IPS-NIHi7 (cell line): ENCODE data around the gene SDF2.

Source experiments
- DNase-seq: peaks from one replicate; pipeline ENCODE4 v3.0.0; 2012; ENCODE audit warnings: mixed read lengths; ENCODE audit errors: extremely low spot score

Gene SDF2

GRCh38 chr17:28661635-28662526 is at the start of gene SDF2, which contains the start of gene SUPT6H:
Gene SDF2 (minus strand): TSS chr17:28661906. CDS start chr17:28661876, 30 bp downstream.
Gene SUPT6H (plus strand): TSS chr17:28662205. CDS start chr17:28673402, 11,197 bp downstream.
- DNase-seq: peak; percentile 96

- DNase-seq: peak; percentile 97
These were observed 49.4 kb upstream of the SDF2 start for GRCh38 chr17:28710861-28711722.

GRCh38 chr17:28707339-28707720 is 45.6 kb upstream of the SDF2 start:
- no peak for DNase-seq

GRCh38 chr17:28706471-28707338 is 45.0 kb upstream of the SDF2 start:
- no peak for DNase-seq

- DNase-seq: no peak
These were observed 44.1 kb upstream of the SDF2 start for GRCh38 chr17:28705728-28706334.

- no peak for DNase-seq
These were observed 43.5 kb upstream of the SDF2 start for GRCh38 chr17:28705074-28705659.

- no peak for DNase-seq
These were observed 42.6 kb upstream of the SDF2 start for GRCh38 chr17:28704219-28704858.

- no peak for DNase-seq
These were observed 42.0 kb upstream of the SDF2 start for GRCh38 chr17:28703552-28704218.

- no peak for DNase-seq
These were observed 41.0 kb upstream of the SDF2 start for GRCh38 chr17:28702752-28703150.

GRCh38 chr17:28702026-28702751 is 40.5 kb upstream of the SDF2 start:
- DNase-seq: no peak

GRCh38 chr17:28700830-28701492 is 39.3 kb upstream of the SDF2 start:
- no peak for DNase-seq

GRCh38 chr17:28700278-28700677 is 38.6 kb upstream of the SDF2 start:
- DNase-seq: no peak

- no peak for DNase-seq
These were observed 36.7 kb upstream of the SDF2 start for GRCh38 chr17:28698253-28698941.

- DNase-seq: no peak
These were observed 32.2 kb upstream of the SDF2 start for GRCh38 chr17:28693869-28694268.

- DNase-seq: no peak
These were observed 27.3 kb upstream of the SDF2 start for GRCh38 chr17:28689011-28689410.

- no peak for DNase-seq
These were observed 26.8 kb upstream of the SDF2 start for GRCh38 chr17:28688481-28688880.

GRCh38 chr17:28686296-28686695 is 24.6 kb upstream of the SDF2 start:
- no peak for DNase-seq

GRCh38 chr17:28685366-28685765 is 23.7 kb upstream of the SDF2 start:
- no peak for DNase-seq
